ENCODE measurements around the gene NUDT4.
"Not testable (repeated sequence)": the region's sequence is repeated elsewhere in the genome, so short reads cannot be mapped to it uniquely, and the experiment has no call there.

Gene NUDT4

DNA sequence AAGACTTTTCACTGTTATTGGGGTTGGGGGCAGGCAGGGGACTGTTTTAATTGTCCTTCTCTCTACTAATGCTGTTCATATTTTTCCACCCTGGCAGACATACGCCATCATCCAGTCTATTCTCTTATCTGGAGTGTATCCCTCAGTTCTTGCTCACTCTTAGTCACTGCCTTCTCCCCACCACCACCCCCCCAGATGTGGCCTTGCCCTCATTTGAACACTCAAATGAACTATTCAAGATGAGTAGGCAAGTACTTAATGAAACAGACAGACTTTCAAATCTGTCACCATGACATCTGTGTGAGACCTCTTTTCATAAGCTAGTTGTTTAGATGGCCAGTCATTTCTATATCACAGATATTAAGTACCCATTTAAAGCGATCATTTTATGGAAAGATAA, 10.1 kb downstream of the NUDT4 start:
- no peak for TF ChIP-seq POLR2A (IDR thresholded peaks at IDR 0.05; ENCODE audit: low read depth, low read length)
- DNase-seq (ENCODE audit: insufficient read length) (no peak), FAIRE-seq (no peak)

DNA sequence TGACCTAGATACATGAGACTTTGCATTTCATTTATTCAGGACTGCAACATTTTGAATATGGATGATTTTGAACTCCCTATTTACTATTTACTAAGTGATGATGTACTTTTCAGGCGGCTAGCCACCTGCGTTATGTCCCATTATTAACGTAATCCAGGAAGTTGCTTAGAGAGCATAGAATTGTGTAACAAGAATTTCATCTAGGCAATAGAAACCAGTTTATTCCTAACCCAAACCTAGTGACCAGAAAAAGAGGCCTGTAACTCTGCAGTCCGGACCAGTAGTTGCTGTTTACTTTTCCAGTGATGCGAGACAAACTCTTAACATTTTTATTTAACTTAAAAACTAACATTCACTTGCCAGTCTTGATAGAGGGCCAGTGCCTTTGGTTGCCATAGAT, 12.3 kb downstream of the NUDT4 start:
- DNase-seq (ENCODE audit: insufficient read length) (no peak), FAIRE-seq (no peak)
- no peak for TF ChIP-seq POLR2AphosphoS5 (IDR thresholded peaks at IDR 0.05; ENCODE audit: low read depth, low read length)
- no peak for TF ChIP-seq POLR2A (IDR thresholded peaks at IDR 0.05; ENCODE audit: low read depth, low read length)
- no peak for TF ChIP-seq TAF1 (IDR thresholded peaks at IDR 0.05; ENCODE audit: borderline replicate concordance, low read depth, low read length)

DNA sequence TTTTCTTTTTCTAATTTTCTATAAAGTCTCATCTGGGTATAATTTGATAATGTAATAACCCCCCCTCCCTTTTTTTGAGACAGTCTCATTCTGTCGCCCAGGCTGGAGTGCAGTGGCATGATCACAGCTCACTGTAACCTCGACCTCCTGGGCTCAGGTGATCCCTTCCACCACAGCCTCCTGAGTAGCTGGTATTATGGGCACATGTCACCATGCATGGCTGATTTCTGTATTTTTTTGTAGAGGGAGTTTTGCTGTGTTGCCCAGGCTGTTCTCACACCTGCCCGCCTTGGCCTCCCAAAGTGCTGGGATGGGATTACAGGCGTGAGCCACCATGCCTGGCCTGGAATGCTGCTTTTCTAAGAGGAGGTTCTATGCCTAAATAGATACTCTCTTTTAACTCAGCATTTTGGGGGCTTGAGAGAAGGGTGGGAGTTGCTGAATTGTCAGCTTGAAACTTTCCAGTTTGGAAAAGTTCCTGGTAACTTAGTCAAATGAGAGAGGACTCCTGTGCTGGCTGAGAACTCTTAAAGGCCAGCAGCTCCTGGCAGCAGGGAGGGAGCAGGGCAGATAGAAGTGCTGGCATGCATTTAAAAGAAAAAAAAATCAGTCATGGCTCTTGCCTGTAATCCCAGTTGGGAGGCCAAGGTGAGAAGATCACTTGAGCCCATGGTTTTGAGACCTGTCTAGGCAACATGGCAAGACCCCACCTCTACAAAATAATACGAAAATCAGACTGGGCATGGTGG, 13.0 kb downstream of the NUDT4 start:
- no peak for TF ChIP-seq POLR2AphosphoS5 (IDR thresholded peaks at IDR 0.05; ENCODE audit: low read depth, low read length)
- no peak for TF ChIP-seq POLR2A (IDR thresholded peaks at IDR 0.05; ENCODE audit: low read depth, low read length)
- TF ChIP-seq TAF1 (IDR thresholded peaks at IDR 0.05; ENCODE audit: borderline replicate concordance, low read depth, low read length), result no peak
- FAIRE-seq, result no peak
- DNase-seq (ENCODE audit: insufficient read length), result no peak

DNA sequence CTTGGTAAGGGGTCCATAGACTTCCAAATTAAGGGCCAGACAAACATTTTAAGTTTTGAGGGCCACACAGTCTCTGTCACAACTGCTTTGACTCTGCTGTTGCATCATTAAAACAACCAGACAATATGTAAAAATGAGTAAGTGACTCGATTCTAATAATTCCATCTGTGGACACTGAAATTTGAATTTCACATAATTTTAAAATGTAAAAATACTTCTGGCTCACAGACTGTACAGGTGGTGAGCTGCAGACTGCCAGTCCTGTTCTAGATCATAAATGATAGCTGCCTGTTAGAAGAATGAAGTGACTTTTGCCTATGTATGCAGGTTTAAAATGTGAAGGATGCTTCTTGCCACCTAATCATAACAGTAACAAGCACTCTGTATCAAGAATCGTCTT, 15.7 kb downstream of the NUDT4 start:
- TF ChIP-seq POLR2A (IDR thresholded peaks at IDR 0.05; ENCODE audit: low read depth, low read length) (no peak), TAF1 (IDR thresholded peaks at IDR 0.05; ENCODE audit: borderline replicate concordance, low read depth, low read length) (no peak), POLR2AphosphoS5 (IDR thresholded peaks at IDR 0.05; ENCODE audit: low read depth, low read length) (no peak)
- FAIRE-seq, result no peak
- DNase-seq (ENCODE audit: insufficient read length), result no peak

DNA sequence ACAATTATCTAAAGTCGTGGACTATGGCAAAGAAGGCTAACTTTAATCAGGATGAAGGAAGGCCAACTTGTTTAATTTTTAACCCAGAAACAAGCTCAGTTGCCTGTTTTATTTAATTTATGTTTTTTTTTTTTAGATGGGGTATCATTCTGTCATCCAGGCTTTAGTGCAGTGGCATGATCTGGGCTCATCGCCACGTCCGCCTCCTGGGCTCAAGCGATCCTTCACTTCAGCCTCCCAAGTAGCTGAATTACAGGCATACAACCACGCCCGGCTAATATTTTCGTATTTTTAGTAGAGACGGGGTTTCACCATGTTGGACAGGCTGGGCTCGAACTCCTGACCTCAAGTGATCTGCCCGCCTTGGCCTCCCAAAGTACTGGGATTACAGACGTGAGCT, 19.7 kb downstream of the NUDT4 start:
- TF ChIP-seq POLR2AphosphoS5 (IDR thresholded peaks at IDR 0.05; ENCODE audit: low read depth, low read length), result no peak
- no peak for TF ChIP-seq POLR2A (IDR thresholded peaks at IDR 0.05; ENCODE audit: low read depth, low read length)
- no peak for TF ChIP-seq TAF1 (IDR thresholded peaks at IDR 0.05; ENCODE audit: borderline replicate concordance, low read depth, low read length)
- FAIRE-seq (no peak), DNase-seq (ENCODE audit: insufficient read length) (no peak)

DNA sequence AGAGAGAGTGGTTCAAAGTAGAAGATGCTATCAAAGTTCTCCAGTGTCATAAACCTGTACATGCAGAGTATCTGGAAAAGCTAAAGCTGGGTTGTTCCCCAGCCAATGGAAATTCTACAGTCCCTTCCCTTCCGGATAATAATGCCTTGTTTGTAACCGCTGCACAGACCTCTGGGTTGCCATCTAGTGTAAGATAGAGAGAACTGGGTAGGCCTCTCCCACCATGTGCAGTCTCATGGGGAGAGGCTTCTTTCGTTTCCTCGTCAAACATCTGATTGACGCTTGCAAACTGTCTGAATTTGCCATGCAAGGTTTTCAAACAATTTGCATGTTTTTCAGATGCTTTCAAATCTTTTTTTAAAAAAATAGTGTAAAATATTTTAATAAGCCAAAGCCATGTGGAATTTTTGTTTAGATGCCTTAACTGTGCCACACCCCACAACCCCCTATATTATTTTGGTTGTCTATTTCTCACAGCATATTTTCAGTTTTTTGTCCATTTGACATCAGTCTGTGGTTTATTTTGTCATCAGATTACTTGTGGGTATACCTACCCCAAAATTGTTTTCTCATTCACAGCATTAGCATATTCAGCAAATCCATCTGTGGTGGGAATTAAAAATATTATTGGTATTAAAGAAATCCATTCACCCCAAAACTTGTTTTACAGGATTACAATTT, 21.6 kb downstream of the NUDT4 start:
- FAIRE-seq, result peak; percentile 100

DNA sequence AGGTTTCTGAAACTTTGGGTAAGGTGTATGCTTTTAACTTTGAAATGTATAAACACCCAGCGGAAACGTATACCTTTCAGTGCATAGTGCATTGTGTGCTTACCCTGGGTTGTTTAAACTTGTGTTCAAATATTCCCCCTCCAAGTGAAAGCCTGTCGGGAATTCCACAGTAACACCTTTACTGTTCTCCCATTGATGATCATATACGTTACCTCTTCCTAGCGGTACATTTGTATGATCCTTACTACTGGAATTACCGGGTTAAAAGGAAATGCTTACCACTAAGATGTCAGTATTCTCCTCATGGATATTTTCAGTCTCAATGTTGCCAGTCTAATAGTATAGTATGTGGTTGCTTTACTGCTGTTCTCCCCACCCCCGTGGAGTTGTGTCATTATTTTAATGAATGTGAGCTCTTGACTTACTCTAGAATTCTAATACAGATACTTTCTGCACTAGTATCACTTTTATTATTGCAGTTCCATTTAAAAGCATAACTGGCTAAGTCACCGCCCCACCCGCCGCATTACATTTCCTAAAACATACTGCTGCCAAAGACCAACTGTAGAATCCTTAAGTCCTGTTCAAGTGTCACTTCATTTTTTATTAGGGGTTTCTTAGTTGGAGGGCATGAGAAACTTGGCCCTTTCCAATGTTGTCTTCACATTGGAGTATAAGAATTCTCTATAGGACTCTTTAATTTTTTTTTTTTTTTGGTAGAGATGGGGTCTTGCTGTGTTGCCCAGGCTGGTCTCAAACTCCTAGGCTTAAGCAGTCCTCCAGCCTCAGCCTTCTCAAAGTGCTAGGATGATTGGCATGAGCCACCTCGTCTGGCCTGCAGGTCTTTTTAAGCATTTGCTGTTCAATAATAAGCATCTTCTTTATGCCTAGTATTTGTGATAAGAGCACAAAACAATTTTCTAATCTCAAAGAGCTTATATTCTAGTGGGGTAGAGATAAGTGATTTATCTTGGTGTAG, 24.9 kb downstream of the NUDT4 start:
- no peak for DNase-seq (ENCODE audit: insufficient read length)
- no peak for FAIRE-seq
- 0 out of 2 replicates have a peak, but pooled peaks have one; percentile 22 for TF ChIP-seq POLR2AphosphoS5 (IDR thresholded peaks at IDR 0.05; ENCODE audit: low read depth, low read length)
- TF ChIP-seq TAF1 (IDR thresholded peaks at IDR 0.05; ENCODE audit: borderline replicate concordance, low read depth, low read length), result no peak
- TF ChIP-seq POLR2A (IDR thresholded peaks at IDR 0.05; ENCODE audit: low read depth, low read length), result no peak; the same call in 1 of the 2 replicates

More for the DNA sequence above, 21.6 kb downstream of the NUDT4 start:
- DNase-seq (ENCODE audit: insufficient read length), result not testable (repeated sequence)

DNA sequence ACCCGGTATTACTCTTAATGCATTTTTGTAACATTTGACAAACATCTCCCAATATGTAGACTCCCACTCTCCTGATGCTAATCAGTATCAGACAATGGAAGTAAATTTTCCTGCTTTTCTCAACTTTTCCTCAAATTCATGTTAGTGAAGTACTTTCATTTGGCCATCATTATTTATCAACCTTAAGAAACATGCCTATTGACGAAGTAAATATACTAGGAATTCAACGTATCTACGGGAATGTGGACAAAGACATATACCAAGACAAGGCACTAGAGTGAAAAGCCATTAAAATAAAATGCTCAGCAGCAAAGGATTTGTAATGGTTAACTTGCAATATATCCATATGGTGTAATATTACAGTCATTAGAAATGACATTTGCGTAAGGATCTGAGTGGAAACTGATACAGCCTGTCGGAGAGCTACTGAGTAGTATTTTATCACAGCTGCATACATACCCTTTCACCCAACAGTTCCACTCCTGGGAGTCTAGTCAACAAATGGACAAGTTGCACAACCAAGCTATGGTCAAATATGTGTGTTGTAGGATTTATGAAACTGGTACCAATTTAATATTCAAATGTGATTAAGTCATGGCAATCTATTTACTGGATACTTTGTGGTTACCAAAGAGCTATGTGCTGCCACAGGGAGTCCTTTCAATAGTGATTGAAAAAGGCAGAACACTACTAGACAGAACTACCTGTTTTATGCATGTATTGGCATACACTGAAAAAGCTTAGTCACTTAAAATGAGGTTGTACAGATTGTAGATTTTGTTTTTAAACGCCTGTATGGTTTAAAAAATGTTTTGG, 26.5 kb downstream of the NUDT4 start:
- no peak for DNase-seq (ENCODE audit: insufficient read length)
- TF ChIP-seq TAF1 (IDR thresholded peaks at IDR 0.05; ENCODE audit: borderline replicate concordance, low read depth, low read length) (no peak), POLR2AphosphoS5 (IDR thresholded peaks at IDR 0.05; ENCODE audit: low read depth, low read length) (peak; percentile 58), POLR2A (IDR thresholded peaks at IDR 0.05; ENCODE audit: low read depth, low read length) (peak; percentile 62)
- no peak for FAIRE-seq

DNA sequence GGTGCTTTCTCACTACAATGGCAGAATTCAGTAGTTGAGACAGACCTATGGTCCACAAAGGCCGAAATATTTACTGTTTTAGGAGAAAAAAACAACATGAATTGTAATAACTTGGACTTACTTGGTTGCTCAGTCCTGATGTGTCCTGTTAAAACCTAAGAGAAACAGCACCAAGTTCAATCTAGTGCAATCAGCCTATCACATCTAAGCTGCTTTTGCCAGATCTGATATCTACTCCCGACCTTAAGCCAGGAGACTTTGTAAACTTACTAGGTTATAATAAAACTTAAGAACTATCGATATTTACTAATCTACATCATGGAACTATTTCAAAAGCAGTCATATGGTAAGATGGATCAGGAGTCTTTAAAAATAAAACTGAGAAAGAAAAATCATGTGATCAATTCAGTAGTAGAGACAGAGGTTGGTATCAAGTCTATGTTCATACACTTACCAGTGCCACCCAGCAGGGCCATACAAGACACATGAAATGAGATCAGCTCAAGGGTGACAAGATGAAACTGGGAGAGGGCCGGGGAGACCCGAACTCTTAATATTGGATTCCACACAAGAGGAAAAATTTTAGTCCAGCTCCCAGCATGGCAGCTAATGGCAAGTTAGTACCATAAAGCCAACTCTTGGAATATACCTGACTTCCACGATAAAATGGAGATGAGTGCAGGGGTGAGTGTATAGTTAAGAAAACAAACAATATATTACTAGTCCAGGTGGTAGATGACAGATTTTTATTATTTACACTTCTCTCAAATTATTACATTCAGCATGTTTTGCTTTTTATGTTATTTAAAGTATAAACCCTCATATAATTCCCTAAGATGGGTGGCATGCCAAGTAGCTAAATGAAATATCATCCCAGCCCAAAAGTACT, 27.5 kb downstream of the NUDT4 start:
- no peak for DNase-seq (ENCODE audit: insufficient read length)
- FAIRE-seq, result no peak
- no peak; the same call in none of the 2 replicates for TF ChIP-seq POLR2A (IDR thresholded peaks at IDR 0.05; ENCODE audit: low read depth, low read length)
- no peak for TF ChIP-seq TAF1 (IDR thresholded peaks at IDR 0.05; ENCODE audit: borderline replicate concordance, low read depth, low read length)
- TF ChIP-seq POLR2AphosphoS5 (IDR thresholded peaks at IDR 0.05; ENCODE audit: low read depth, low read length), result peak; percentile 47; the same call in 1 of the 2 replicates

Data from GM12892 (cell line).